ENCODE measurements around the gene ABCB1. TPM values are rescaled to one million over a fixed set of nuclear protein-coding genes. Genes with fewer than 3 reads are reported as not detected.

ABCB1 gene
- polyA plus RNA-seq, 1 donor from 2014 or later = 1.6 TPM

DNA sequence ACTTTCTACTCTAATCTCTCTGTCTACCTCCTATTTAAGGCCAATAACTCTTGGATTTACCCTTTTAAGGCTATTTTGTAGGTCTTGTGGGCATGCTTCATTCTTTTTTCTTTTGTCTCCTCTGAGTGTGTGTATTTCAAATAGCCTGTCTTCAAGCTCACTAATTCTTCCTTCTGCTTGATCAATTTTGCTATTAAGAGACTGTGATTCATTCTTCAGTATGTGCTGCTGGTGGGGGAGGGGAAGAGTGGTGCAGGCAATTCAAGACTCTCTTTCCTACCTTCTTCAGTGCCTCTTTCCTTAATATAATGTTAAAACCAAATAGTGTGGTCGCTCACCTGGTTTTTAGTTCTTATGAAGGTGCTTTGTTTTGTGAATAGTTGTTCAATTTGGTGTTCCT, 20.0 kb downstream of the ABCB1 start:
- Histone ChIP-seq H3K9ac (ENCODE audit: low read length) (no peak overlapping the region), H4K20me1 (ENCODE audit: insufficient read depth) (no peaks in the 10 kb centered on the region), H3K4me3 (ENCODE audit: low read length) (no peak overlapping the region), H3K79me2 (replicated peaks; ENCODE audit: insufficient read depth, low read length) (no peaks in the 10 kb centered on the region), H3K27me3 (ENCODE audit: insufficient read depth, low read depth, low read length) (no peaks in the 10 kb centered on the region), H2AFZ (ENCODE audit: low read depth, low read length) (no peak overlapping the region), H3F3A (ENCODE audit: insufficient read depth, low read length, poor library complexity, severe bottlenecking) (no peaks in the 10 kb centered on the region), H3K4me2 (ENCODE audit: low read length) (no peak overlapping the region), H3K9me2 (ENCODE audit: insufficient read depth, low read length) (no peaks in the 10 kb centered on the region), H3K36me3 (ENCODE audit: insufficient read depth, low read length) (no peaks in the 10 kb centered on the region), H3K9me3 (ENCODE audit: low read length) (no peaks in the 10 kb centered on the region), H3K27ac (ENCODE audit: low read length) (no peak overlapping the region)
- TF ChIP-seq POLR2AphosphoS5 (IDR thresholded peaks at IDR 0.05) (no peak), SMC3 (conservative IDR thresholded peaks at IDR 0.05; ENCODE audit: poor library complexity) (no peak), EZH2 (IDR thresholded peaks at IDR 0.05; ENCODE audit: borderline replicate concordance, insufficient read depth, low read length, poor library complexity, severe bottlenecking) (no peak), MXI1 (conservative IDR thresholded peaks at IDR 0.05; ENCODE audit: poor library complexity, severe bottlenecking) (no peak), RAD21 (conservative IDR thresholded peaks at IDR 0.05) (no peak), EP300 (conservative IDR thresholded peaks at IDR 0.05; ENCODE audit: poor library complexity, severe bottlenecking) (no peak), TAF1 (IDR thresholded peaks at IDR 0.05; ENCODE audit: low read depth) (no peak)
- TF ChIP-seq, protein P1, sequence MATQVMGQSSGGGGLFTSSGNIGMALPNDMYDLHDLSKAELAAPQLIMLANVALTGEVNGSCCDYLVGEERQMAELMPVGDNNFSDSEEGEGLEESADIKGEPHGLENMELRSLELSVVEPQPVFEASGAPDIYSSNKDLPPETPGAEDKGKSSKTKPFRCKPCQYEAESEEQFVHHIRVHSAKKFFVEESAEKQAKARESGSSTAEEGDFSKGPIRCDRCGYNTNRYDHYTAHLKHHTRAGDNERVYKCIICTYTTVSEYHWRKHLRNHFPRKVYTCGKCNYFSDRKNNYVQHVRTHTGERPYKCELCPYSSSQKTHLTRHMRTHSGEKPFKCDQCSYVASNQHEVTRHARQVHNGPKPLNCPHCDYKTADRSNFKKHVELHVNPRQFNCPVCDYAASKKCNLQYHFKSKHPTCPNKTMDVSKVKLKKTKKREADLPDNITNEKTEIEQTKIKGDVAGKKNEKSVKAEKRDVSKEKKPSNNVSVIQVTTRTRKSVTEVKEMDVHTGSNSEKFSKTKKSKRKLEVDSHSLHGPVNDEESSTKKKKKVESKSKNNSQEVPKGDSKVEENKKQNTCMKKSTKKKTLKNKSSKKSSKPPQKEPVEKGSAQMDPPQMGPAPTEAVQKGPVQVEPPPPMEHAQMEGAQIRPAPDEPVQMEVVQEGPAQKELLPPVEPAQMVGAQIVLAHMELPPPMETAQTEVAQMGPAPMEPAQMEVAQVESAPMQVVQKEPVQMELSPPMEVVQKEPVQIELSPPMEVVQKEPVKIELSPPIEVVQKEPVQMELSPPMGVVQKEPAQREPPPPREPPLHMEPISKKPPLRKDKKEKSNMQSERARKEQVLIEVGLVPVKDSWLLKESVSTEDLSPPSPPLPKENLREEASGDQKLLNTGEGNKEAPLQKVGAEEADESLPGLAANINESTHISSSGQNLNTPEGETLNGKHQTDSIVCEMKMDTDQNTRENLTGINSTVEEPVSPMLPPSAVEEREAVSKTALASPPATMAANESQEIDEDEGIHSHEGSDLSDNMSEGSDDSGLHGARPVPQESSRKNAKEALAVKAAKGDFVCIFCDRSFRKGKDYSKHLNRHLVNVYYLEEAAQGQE (IDR thresholded peaks at IDR 0.05; ENCODE audit: borderline replicate concordance) = no peak
- TF ChIP-seq, protein P2, sequence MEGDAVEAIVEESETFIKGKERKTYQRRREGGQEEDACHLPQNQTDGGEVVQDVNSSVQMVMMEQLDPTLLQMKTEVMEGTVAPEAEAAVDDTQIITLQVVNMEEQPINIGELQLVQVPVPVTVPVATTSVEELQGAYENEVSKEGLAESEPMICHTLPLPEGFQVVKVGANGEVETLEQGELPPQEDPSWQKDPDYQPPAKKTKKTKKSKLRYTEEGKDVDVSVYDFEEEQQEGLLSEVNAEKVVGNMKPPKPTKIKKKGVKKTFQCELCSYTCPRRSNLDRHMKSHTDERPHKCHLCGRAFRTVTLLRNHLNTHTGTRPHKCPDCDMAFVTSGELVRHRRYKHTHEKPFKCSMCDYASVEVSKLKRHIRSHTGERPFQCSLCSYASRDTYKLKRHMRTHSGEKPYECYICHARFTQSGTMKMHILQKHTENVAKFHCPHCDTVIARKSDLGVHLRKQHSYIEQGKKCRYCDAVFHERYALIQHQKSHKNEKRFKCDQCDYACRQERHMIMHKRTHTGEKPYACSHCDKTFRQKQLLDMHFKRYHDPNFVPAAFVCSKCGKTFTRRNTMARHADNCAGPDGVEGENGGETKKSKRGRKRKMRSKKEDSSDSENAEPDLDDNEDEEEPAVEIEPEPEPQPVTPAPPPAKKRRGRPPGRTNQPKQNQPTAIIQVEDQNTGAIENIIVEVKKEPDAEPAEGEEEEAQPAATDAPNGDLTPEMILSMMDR (IDR thresholded peaks at IDR 0.05; ENCODE audit: poor library complexity, severe bottlenecking) = no peak

DNA sequence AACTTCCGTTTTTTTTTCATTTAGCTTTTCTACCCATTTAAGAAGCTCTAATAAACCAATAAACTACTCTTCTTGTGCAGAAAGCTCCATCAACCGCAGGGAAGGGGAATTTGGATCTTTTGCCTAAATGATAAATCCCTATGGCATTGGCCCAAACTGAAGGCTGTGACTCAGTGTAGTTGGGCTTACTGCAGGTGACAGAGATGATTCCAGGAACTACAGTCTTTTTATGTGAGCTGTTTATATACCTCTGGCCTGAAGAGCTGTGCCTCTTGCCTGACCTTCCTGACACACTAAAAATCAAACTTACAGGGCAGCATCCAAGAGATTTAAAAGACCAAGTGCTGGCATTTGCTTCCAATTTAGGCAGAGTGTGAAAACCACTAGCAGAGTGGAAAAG, 25.2 kb downstream of the ABCB1 start:
- no peaks in the 10 kb centered on the region for H3K36me3 ChIP-seq (ENCODE audit: insufficient read depth, low read length)
- no peaks in the 10 kb centered on the region for H3K27me3 ChIP-seq (ENCODE audit: insufficient read depth, low read depth, low read length)
- H4K20me1 ChIP-seq (ENCODE audit: insufficient read depth) = no peaks in the 10 kb centered on the region
- no peak overlapping the region for H3K9ac ChIP-seq (ENCODE audit: low read length)
- H2AFZ ChIP-seq (ENCODE audit: low read depth, low read length) = no peak overlapping the region
- no peaks in the 10 kb centered on the region for H3F3A ChIP-seq (ENCODE audit: insufficient read depth, low read length, poor library complexity, severe bottlenecking)
- TF ChIP-seq POLR2AphosphoS5 (IDR thresholded peaks at IDR 0.05) (no peak), MXI1 (conservative IDR thresholded peaks at IDR 0.05; ENCODE audit: poor library complexity, severe bottlenecking) (no peak), RAD21 (conservative IDR thresholded peaks at IDR 0.05) (no peak), TAF1 (IDR thresholded peaks at IDR 0.05; ENCODE audit: low read depth) (no peak)
- TF ChIP-seq, protein P2 (IDR thresholded peaks at IDR 0.05; ENCODE audit: poor library complexity, severe bottlenecking) = no peak
- TF ChIP-seq, protein P1 (IDR thresholded peaks at IDR 0.05; ENCODE audit: borderline replicate concordance) = no peak
- H3K27ac ChIP-seq (ENCODE audit: low read length) = no peak overlapping the region
- H3K4me3 ChIP-seq (ENCODE audit: low read length) = no peak overlapping the region
- H3K4me2 ChIP-seq (ENCODE audit: low read length) = no peak overlapping the region
- no peaks in the 10 kb centered on the region for H3K79me2 ChIP-seq (replicated peaks; ENCODE audit: insufficient read depth, low read length)
- H3K9me2 ChIP-seq (ENCODE audit: insufficient read depth, low read length) = no peaks in the 10 kb centered on the region
- H3K9me3 ChIP-seq (ENCODE audit: low read length) = no peaks in the 10 kb centered on the region

Measured in neural cell (in vitro differentiated cells).